ENCODE data around the gene ADAMTS10.

DNA sequence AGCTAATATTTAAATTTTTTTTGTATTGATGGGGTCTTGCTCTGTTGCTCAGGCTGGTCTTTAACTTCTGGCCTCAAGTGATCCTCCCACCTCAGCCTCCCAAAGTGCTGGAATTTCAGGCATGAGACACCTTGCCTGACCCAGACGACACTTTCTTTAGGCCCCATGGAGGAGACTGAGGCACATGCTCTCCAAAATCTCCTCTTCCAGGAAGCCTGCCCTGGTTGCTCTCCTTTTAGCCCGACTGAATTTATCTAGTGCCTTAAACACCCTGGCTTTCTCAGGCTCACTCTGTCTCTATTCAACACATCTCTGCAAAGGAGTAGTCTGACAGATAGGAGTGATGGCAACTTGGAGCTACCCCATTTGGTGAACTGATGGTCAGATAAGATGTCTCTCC is 52.2 kb downstream of the ADAMTS10 start:
- TF ChIP-seq POLR2A (IDR thresholded peaks at IDR 0.05; ENCODE audit: low read length), result no peak
- TF ChIP-seq GATA1 (IDR thresholded peaks at IDR 0.05; ENCODE audit: low read depth, low read length), result no peak

Data from erythroblast (primary cell).